ENCODE measurements around the gene TMEM116.
"Not testable (repeated sequence)": the region's sequence is repeated elsewhere in the genome, so short reads cannot be mapped to it uniquely, and the experiment has no call there.

TMEM116 gene

DNA sequence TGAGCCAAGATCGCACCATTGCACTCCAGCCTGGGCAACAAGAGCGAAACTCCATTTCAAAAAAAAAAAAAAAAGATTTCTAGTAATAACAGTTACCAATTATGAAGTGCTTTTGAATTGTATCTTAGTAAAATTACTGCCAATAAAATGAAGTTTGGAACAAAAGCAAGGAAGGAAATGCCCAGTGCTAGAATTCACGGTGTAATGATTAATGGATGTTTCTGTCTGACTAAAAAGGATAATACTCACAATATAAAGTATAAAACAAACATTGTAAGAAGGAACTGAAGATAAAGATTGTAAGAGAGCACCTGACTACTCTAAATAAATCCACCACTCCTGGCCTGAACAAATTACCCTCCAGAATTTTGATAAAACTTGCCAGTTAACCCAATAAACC is 4.0 kb downstream of the TMEM116 start:
- no peak for DNase-seq

DNA sequence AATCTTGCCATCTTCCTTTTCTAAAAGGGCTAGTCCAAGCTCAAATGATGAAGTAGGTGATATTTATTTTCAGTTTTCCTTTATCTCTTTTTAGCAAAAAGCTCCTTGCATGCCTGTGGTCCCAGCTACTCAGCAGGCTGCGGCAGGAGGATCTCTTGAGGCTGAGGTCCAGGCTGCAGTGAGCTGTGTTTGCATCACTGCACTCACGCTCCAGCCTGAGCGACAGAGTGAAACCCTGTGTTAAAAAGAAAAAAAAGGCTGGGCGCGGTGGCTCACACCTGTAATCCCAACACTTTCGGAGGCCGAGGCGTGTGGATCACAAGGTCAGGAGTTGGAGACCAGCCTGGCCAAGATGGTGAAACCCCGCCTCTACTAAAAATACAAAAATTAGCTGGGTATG is 5.0 kb downstream of the TMEM116 start:
- DNase-seq = no peak

DNA sequence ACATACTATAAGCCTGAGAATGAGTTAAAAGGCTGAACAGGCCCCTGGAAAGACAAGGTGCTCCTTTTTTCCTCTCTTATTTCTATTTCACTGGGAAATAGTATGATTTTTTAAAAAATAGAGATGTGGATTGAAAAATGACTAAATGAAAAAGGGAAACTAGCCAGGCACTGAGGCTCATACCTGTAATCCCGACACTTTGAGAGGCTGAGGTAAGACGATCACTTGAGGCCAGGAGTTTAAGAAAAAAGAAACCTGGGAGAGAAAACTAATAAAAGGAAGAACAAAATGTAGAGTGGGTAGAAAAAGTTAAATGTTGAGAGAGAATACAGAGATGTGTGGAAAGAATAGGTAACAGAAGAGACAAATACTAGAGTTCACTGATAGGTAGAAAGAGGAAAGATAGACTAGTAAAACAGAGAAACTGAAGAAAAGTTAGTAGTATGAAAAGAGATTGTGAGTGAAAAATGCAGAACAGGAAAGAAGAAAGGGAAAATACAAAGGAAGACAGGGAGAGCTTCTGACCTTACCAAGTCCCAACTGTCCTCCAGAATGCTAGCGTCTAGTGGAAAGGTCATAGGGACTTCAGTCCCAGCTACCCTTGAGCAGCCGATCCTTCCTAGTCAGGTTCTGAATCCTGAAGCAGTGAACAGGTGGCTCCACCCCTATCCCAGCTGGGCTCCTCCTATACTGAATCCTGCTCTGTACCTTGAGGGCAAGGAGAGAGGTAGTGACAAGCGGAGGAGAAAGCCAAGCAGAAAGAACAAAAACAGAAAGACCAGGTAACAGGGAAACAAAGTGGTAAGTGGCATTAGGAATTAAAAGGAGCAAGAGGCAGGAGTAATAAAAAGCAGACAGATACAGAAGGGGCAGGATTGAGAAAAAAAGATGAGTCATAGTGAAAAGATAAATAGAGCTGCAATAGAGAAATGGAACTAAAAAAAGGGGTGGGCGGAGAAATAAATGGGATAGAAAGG is 7.3 kb downstream of the TMEM116 start:
- DNase-seq = no peak

DNA sequence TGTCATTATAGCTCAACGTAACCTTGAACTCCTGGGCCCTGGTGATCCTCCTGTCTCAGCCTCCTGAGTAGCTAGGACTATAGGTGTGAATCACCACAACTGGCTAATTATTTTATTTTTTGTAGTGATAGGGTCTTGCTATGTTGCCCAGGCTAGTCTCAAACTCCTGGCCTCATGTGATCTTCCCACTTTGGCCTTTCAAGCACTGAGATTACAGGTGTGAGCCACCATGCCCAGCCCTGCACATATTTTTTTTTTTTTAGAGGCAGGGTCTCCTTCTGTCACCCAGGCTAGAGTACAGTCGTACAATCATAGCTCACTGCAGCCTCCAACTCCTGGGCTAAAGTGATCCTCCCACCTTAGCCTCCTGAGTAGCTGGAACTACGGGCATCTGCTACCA is 8.9 kb downstream of the TMEM116 start:
- no peak for DNase-seq

DNA sequence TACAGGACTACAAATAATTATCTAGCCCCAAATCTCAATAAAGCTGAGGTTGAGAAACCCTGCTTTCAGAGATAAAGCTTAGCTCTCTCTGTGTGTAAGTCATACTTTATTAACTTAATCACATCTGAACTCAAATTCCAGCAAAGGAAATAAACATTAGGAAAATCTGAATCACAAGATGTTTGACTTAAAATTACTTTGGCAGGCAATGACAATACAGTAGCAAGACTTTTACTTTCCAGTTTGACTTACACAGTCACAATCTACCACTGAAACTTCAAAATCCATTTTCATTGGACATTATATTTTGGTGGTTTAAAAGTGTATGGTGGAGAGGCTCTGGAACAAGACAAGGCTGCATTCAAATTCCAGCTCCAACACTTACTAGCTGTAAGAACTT is 11.4 kb downstream of the TMEM116 start:
- peak; percentile 23 for DNase-seq

DNA sequence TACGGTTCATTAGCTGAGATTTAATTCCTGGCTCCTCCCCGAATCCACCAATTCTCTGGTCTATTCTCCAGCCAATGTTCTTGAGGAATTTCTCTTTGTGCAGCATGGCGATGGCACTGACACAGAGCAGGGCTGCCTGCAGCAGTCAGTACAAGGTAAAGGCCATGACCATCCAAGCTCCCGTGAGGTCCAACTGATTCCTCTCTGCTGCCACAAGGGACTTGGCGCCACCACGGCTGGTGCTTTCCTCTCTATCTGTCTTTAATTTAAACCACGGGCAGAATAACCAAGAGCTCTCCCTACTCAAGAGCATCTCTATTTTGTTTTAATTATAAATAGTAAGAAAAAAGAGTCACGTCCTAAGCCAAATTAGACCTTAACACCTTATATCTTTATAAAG is 12.1 kb downstream of the TMEM116 start:
- no peak for DNase-seq

DNA sequence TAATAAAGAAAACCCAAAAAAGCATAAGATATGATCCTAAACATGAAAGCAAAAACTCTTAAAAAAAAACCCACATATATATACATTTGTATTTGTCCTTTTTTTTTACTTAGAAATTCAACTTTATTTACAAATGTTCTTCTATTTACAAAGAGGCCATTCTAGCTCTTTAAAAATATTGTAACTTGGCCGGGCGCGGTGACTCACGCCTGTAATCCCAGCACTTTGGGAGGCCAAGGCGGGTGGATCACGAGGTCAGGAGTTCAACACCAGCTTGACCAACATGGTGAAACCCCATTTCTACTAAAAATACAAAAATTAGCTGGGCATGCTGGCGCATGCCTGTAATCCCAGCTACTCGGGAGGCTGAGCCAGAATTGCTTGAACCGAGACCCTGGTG is 13.8 kb downstream of the TMEM116 start:
- DNase-seq = not testable (repeated sequence)

DNA sequence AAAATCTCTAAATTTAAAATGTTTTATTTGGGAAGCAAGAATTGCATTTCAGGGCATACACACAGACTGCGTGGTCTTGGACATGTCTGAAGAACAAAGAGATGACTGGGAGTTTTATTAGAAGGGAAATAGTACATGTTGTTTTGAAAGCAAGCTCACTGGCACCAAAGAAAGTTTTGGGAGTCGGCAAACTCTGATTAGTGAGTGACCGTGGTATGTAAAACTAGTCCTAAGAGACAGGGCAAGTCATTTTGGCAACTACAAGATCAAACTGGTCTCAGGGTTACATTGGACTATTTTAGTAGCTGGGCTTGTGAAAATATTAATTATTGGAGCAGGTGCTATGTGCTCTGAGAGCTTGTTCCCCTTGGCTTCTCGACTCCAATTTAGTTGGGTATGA is 14.9 kb downstream of the TMEM116 start:
- DNase-seq = no peak

DNA sequence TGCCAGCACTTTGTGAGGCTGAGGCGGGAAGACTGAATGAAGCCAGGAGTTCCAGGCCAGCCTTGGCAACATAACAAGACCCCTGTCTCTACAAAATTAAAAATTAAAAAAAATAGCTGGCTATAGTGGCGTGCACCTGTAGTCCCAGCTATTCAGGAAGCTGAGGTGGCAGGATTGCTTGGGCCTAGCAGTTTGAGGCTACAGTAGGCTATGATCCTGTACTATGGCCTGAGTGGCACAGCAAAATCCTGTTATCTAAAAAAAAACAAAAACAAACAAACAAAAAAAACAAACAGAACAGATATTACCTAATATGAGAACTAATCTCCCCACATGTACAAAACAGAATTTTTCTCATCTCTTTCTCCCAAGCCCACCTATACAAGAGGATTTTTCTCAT is 15.7 kb downstream of the TMEM116 start:
- DNase-seq = no peak

DNA sequence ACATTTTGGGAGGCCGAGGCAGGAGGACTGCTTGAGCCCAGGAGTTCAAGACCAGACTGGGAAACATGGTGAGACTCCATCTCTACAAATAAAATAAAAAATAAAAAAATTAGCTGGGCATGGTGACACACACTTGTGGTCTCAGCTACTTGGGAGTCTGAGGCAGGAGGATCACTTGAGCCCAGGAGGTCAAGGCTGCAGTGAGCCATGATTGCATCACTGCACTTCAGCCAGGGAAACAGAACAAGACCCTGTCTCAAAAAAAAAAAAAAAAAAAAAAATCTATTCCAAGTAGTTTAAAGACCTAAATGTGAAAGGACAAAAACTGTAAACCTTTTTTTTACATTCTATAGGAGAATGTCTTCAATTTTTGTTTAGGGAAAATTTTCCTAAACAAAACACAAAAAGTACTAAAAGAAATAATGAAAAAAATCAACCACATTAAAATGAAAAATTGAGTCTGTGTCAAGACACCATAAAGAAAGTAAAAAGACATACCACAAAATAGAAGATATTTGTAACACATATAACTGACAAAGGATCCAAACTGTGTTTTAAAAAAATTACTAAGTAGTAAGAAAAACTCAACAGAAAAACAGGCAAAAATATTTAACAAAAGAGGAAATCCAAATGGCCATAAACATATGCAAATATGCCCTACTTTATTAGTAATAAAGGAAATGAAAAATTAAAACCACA is 17.0 kb downstream of the TMEM116 start:
- DNase-seq = no peak

DNA sequence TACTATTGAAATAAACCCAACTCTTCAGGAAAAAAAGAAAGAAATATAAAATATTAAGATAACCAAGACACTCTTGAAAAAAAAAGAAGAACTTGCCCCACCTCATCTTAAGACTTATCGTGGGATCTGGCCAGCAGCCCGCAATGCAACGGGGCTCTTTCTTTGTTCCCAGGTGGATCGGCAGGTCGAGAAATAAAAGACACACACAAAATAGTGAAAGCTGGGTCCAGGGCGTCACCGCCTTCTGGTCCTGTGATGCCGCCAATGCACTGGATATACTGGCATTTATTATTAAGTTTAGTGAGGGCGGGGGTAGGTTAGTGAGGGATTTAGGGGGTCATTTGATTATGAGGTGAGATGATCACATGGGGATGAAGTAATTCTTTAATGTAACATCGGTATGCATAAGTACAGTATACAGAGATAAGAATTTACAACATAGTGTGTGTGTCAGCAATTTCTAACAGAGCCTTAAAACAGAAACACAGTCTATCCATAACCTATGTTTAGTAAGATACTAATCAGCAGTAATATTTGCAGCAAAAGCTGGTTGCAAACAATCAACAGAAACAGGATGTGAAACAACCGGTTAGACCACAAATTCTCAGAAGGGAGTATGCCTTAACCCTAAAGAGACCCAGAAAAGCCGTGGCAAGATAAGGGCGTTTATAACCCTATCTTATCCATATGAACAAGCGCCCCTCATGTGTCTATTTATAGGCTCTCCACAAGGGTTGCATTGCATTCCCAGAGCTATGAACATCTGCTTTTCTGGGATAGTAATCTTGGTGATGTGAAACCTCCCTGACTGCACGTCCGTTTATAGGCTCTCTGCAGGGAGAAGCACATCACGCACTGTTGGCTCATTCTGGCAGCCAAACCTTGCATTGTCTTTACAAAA is 18.5 kb downstream of the TMEM116 start:
- DNase-seq = not testable (repeated sequence)

DNA sequence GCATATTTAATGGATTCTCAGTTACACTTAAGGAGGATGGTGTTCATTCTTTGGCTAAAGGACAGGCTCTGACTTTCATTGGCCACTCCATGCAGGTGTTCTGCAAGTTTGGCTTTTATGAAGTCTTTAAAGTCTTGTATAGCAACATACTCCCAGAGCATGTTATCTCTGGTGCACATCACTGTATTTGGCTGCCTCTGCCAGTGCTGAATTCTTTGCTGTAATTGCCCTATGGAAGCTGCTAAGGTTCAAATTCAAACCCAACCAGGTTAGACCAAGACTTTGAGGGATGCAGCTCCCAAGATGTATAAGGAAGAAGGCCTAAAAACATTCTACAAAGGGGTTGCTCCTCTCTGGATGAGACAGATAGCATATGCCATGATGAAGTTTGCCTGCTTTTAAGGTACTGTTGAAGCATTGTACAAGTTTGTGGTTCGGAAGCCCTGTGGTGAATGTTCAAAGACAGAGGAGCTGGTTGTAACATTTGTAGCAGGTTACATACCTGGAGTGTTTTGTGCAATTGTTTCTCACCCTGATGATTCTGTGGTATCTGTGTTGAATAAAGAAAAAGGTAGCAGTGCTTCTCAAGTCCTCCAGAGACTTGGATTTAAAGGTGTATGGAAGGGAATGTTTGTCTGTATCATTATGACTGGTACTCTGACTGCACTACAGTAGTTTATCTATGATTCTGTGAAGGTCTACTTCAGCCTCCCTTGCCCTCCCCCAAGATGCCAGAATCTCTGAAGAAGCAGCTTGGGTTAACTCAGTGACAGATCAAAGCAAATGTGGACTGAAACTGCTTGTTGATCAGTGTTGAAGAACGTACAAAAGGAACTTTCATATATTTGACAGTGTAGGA is 19.4 kb downstream of the TMEM116 start:
- no peak for DNase-seq

DNA sequence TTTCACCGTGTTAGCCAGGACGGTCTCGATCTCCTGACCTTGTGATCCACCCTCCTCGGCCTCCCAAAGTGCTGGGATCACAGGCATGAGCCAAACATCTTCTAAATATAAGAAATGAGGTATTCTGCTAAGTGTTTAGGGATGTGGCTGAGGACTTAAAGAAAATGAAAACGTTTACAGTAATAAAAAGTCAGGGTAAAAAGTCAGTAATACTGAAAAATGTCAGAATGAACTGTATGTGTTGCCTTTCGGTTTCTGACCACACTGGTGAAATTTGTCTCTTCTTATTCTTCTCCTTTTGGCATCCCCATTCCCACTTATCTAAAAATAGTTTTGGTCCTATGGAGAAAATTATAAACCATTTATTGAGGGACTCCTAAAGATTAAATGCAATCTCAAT is 20.5 kb downstream of the TMEM116 start:
- DNase-seq = no peak

DNA sequence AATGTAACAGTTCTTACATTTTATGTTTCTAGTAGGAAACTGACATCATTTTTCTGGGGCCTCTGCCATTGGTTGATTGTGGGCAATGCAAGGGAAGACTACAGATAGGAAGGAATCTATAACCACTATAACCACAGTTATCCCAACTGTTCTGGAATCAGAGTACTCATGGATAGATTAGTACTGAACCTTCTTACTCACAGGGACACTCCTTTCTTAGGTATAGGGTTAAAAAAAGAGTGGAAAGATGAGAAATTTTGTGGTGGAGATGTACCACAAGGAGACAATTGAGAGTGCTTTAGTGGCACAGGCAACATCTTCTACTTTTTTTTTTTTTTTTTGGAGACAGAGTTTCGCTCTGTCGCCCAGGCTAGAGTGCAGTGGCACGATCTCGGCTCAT is 21.0 kb downstream of the TMEM116 start:
- DNase-seq = peak; percentile 58

DNA sequence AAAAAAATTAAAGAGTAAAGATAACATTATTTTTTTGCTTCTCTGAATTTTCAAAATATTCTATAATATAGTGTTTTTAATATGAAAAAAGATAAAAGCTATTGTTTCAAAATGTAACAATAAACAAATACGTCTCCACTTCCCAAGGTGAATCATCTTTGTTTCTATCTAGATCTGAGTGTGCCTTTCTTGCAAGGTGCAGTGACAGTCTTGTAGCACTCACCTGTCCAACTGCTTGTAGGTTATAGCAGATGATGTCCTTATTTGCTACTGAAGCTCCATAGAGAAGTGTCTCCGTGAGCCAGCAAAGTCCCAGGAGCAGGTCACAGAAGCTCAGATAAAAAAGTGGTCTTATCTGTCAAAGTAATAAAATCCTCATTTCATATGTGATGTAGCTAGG is 21.4 kb downstream of the TMEM116 start:
- no peak for DNase-seq

DNA sequence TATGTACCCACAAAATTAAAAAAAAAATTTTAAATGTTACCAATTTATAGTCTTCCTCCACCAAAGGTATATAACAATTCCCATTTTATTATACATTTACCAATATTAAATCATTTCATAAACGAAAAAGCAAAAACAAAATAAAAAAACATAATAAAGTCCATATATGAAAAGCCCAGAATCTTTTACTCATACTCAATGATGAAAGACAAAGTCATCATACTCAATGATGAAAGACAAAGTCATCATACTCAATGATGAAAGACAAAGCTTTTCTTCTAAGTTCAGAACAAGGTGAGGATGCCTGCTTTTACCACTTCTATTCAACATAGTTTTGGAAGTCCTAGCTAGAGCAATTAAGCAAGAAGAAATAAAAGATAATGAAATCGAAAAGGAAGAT is 28.1 kb downstream of the TMEM116 start:
- DNase-seq = no peak

DNA sequence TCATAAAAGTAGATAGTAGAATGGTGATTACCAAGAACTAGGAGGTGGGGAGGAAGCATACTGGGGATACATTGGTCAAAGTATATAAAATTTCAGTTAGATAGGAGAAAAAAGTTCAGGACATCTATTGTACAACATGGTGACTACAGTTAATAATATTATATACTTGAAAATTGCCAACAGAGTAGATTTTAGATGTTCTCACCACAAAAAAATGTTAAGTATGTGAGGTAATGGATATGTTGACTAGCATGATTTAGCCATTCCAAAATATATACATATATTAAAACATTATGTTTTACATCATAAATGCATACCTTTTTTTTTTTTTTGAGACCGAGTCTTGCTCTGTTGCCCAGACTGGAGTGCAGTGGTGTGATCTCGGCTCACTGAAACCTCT is 31.0 kb downstream of the TMEM116 start:
- DNase-seq = peak; percentile 63

DNA sequence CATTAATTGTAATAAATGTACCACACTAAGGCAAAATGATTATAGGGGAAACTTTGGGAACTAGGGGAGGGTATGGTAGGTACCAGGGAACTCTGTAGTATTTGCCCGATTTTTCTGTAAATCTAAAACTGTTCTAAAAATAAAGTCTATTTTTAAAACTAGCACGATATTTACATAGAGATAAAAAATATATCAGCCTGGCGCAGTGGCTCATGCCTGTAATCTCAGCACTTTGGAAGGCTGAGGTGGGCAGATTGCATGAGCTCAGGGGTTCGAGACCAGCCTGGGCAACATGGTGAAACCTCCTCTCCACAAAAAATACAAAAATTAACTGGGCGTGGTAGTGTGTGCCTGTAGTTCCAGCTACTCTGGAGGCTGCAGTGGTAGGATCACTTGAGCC is 32.4 kb downstream of the TMEM116 start:
- no peak for DNase-seq

DNA sequence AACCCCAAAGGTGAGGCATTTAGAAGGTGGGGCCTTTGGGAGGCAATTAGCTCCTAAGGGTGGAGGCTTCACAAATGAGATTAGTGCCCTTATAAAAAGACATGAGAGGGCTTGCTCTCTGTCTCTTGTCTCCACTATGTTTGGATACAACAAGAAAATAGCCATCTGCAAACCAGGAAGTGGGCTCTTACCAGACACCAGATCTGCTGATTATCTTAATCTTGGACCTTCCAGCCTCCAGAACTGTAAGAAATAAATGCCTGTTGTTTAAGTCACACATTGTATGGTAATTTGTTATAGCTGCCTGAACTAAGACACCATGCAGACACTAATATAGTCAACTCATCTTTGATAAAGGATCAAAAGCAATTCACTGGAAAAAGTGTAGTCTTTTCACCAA is 34.4 kb downstream of the TMEM116 start:
- DNase-seq = no peak

DNA sequence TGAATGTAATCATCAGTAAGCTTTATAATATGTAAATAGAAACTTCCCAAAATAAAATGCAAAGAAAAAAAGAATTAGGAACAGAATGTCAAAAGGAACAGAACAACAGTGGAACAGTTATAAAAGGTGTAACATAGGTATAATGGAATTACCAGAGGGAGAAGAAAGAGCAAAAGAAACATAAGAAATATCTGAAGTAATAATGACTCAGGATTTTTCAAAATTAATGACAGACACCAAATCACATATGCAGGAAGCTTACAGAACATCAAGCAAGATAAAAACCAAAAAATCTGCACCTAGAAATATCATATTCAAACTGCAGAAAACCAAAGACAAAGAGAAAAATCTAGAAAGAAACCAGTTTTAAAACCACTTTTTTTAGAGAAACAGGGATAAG is 36.1 kb downstream of the TMEM116 start:
- no peak for DNase-seq

DNA sequence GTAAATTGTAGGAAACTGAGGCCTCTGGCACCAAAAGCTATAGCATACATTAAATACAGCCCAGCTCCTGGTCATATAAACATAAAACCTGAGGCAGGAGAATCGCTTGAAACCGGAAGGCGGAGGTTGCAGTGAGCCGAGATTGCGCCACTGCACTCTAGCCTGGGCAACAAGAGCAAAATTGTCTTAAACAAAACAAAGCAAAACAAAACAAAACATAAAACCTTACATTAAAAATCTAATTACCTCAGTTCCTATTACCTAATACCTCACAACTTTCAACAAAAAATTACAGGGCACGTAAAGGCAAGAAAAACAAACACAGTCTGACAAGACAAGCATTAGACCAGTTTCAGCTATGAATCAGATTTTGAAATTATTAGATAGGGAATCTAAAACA is 36.7 kb downstream of the TMEM116 start:
- no peak for DNase-seq

Data from fibroblast of skin of right biceps (primary cell).